OCI-M1 (cell line): Measurements from ENCODE around the gene ZBTB1.
"Not testable (repeated sequence)": the region's sequence is repeated elsewhere in the genome, so short reads cannot be mapped to it uniquely, and the experiment has no call there.

Experiments used
- DNase-seq: peaks from one replicate; lab custom pipeline; 2025; lab: John Stamatoyannopoulos, UW

The ZBTB1 gene

GRCh38 chr14:64569646-64570045 is 65.1 kb downstream of the ZBTB1 start:
- DNase-seq, result not testable (repeated sequence)

DNA sequence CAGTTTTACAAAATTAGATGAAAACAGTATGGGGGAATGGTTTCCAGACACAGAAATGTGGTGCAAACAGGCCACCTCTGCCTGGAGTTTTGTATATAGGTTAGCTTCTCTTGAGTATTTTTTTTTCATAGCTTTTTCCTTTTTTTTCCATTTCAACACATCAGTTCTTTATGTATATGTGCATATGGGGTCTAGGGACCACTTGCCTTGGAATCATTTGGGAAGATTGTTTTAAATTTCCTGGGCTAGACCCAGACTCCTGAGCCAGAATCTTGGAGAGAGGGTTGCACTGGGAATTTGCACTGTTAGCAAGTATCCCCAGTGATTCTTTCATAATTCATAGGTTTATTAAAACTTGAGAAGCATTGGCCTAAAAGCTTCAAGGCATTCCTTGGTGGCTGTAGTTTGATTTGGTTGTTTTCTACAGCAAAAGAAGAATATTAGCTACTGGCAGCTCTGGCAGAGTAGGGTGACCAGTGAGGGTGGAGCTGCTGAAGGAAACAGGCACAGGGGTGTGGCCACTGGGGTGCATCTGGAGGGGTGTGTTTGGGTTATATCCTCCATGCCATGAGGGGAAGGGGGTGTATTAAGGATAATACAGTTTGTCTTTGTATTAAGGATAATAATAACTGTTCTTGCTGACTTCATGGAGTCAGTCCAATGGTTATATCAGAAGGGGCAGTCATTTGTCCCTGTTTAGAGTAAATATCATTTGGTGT is 68.0 kb downstream of the ZBTB1 start:
- DNase-seq, result no peak

- DNase-seq, result no peak
These were observed 68.5 kb downstream of the ZBTB1 start for GRCh38 chr14:64573109-64573508.
